ENCODE results near the gene BCL2L2.

DNA sequence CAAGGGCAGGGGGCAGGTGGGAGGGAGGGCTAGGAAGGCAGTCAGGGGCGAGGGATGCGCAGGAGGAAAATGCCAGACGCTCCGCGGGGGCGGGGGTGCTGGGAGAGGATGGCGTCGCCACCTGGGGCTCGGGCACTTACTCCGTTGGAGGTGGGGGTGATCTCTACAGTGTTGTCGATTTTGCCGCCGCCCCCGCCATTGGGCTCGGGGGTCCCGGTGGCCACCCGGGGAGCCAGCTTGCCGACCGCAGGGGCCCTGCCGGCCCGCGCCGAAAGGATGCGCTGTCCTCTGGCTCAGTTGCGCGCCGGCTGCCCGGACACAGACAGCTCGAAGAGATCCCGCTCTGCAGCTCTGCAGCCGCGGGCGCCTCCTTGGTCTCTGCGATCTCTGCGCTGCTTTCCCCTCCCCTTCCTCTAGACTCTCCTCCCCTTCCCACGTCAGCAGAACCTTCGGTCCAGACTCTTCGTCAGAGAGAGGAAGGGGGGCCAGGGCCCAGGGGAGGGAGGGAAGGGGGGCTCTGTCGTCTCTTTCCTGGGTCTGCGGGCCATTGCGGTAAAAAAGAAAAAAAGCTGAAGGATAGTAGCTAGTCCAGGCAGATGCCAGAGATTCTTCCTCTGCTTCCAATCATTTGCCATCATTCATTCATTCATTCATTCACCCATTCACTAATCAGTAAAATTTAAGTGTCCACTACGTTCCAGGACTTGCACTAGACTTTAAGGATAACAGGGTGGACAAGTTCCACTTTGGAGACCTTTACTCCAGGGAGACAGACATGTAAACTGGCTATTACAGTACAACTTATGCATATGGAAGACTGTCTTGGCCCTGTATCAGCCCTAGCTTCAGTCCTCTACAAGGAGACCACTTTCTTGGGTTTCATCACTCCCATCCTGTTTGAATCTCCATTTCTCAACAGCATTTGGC, 46.1 kb downstream of the BCL2L2 start, which contains the start of gene SLC22A17:
- TF ChIP-seq, protein P1, sequence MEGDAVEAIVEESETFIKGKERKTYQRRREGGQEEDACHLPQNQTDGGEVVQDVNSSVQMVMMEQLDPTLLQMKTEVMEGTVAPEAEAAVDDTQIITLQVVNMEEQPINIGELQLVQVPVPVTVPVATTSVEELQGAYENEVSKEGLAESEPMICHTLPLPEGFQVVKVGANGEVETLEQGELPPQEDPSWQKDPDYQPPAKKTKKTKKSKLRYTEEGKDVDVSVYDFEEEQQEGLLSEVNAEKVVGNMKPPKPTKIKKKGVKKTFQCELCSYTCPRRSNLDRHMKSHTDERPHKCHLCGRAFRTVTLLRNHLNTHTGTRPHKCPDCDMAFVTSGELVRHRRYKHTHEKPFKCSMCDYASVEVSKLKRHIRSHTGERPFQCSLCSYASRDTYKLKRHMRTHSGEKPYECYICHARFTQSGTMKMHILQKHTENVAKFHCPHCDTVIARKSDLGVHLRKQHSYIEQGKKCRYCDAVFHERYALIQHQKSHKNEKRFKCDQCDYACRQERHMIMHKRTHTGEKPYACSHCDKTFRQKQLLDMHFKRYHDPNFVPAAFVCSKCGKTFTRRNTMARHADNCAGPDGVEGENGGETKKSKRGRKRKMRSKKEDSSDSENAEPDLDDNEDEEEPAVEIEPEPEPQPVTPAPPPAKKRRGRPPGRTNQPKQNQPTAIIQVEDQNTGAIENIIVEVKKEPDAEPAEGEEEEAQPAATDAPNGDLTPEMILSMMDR (IDR thresholded peaks at IDR 0.05): peak in 1 of 5 experiments; percentile 16
- TF ChIP-seq POLR2A (IDR thresholded peaks at IDR 0.05): peak; percentile 37
